GM18519 (cell line): ENCODE results near the gene ADRB2.

Source experiments
- ATAC-seq: cut with Tn5 transposase; IDR thresholded peaks from one replicate; pipeline ENCODE4 v1.9.1; 2021; ENCODE audit warnings: mild to moderate bottlenecking, moderate library complexity; ENCODE audit not compliant: unreplicated experiment, low FRiP score

The ADRB2 gene

DNA sequence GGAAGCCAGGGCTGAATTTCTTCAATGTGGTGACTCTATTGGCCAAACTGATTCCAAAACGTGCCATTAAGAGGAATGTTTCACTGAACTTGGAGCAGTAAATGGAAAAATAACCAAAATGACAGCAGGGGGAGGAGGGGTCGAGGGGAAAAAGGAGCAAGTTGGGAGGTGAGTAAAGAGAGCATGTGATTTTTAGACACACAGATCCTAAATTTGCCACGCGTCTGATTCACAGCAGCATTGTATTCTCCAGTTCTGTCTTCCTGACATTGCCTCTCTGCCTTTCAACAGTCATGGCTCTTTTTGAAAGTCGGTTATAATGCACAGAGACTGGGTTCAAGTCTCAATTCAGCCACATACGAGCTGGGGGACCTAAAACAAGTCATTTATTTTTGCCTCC, 22.0 kb upstream of the ADRB2 start:
- no peak for ATAC-seq

DNA sequence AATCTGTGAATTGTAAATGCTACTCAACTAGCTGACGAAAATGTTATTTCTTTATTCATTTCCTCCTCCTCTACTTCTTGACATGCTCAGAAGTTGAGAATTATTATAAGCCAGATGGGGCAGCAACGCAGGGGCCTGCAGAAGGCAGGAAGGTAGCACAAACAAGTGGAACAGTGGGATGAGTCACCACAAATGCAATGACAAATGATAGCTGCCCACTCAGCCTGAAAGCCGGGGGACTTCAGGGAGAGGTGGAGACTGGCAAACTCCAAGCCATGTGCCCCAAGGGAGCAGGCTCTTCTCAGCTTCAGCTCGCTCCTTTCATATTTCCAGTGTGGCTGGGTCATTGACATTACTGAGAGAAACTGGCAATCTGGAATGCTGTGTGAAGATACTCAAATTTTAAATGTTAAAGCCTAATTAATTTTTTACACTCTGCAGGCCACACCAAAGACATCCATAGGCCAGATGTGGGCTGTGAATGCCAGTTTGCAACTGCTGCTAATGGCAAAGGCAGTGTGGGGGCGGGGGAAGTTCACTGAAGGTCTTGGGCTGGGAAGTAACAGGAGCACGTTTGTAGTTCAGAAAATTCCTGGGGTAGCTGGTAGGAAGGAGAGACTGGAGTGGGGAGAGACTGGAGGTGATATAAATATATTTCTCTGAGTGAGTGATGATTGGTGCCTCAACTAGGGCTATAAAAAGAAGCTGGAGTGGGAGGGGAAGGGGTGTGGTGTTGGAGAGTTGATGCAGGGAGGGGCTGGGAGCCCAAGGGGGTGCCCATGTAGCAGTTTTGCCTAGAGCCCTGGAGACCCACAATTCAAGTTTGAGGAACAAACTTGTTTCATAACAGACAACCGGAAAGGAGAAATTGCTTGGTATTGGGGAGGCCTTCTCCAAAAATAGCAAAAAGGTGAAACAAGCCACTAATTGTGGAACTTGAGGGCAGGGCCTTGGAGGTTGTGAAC, 20.8 kb upstream of the ADRB2 start:
- ATAC-seq, result peak; percentile 30

DNA sequence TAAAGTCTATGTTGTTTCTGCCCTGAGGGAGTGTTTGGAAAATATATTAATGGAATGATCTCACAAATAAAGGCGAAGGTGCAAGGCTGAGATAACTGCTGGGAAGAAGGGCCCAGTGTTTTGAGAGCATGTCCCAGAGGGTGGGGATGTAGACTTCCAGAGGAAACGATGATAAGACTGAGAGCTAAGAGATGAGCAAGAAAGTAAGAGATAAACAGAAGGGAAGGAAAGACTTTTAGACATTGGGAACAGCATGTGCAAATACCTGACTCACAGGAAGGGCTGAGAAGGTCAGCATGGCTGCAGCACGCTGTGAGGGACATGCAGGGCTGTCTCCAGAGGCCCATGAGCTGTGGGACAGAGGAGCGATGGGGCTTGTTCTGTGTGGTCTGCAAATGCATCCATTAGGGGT, 19.9 kb upstream of the ADRB2 start:
- ATAC-seq, result no peak

DNA sequence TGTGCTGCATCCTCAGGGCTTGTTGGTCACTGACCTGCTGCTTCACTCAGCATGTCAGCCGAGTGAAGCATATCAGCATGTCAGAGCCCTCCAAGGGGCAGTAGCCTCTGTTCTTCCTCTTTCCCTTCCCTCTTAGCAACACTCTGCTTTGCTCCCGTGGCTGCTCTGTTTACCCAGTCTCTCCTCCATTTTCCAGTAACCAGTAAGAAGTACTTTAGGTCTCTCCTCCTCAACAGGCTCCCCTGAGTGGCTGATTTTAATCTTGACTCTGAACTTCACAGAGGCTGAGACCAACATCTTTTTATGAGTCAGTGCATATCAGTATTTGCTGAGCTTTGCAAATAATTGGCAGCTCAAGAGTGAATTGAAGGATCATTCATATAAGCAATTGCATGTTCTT, 18.6 kb upstream of the ADRB2 start:
- no peak for ATAC-seq

DNA sequence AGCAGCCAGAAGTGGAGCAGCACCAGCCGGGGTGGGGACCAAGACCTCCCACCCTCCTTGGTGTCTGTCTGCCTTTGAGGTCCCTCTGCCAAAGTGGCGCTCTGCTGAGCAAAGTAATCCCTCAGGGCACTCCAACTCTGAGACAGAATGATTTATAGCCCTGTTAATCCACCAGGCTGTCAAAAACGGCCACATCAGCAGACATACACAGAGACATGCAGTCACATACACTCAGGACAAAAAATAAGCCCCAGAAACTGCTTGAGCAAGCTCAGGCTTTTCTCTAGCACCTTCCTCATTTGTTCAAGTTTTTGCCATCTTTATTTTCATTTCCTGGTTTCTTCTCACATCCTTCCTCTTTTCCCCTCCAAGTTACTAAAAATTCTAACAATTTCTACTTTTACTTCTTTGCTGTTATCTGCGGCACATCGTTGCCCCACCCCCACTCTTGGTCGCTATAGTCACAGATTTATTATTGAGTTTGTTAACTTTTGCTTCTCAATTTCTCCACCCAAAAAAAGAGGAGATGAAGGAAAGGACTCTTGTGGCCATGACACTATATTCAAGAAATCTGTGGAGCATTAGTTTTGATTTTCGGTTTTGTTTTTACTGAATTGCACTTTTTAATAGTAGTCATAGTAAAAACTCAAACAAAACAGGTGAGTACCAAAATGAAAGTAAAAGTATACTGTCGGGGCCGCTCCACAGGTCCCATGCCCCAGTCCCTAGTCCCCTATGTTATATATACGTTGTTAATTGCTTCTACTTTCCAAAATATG, 17.4 kb upstream of the ADRB2 start:
- peak; percentile 53 for ATAC-seq

DNA sequence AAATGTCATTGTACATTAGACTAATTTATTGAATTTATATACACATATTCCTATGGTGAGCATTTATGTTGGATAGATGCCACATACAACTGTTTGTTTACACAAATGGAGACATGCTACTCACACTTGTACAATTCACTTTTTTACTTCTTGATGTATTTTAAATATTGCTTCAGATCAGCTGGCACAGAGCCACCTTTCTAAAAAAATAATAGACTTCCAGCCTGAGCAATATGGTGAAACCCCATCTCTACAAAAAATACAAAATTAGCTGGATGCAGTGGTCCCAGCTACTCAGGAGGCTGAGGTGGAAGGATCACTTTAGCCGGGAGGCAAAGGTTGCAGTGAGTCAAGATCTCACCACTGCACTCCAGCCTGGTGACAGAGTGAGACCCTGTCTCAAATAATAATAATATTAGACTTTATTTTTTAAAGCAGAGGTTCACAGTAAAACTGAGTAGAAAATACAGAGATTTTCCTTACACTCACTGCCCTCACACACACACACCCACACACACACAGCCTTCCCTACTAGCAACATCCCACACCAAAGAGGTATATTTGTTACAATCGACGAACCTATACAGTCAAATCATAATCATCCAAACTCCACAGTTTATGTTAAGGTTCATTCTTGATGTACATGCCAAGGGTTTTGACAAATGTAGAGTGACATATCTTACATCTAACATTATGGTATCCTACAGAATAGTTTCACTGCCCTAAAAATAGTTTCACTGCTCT, 16.5 kb upstream of the ADRB2 start:
- ATAC-seq, result no peak

DNA sequence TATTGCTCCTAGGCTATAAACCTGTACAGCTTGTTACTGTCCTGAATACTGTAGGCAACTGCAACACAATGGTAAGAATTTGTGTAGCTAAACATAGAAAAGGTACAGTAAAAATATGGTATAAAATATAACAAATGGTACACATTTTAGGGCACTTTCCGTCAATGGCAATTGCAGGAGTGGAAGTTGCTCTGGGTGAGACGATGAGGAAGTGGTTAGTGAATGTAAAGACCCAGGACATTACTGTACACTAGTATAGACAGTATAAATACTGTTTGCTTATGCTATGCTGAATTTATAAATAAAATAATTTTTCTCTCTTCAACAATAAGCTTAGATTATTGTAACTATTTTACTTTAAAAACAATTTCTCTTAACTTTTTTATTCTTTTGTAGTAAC, 15.6 kb upstream of the ADRB2 start:
- peak; percentile 22 for ATAC-seq

DNA sequence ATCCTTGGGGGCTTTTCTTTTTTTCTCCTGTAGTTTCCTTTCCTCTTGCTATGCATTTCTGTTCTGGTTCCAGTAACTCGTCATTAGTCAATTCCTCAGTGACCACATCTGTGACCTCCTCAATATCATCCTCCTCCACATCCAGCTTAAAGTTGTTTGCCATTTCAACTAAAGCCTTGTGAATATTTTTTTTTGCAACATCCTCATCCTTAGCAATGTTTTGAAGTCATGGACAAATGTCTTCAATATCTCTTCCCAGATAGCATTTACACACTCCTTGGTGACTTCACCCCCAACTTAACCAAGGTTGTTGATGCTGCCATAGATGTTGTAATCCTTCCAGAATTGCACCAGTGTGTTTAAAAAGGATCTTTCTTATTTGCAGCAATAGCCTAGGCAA, 14.7 kb upstream of the ADRB2 start:
- no peak for ATAC-seq

DNA sequence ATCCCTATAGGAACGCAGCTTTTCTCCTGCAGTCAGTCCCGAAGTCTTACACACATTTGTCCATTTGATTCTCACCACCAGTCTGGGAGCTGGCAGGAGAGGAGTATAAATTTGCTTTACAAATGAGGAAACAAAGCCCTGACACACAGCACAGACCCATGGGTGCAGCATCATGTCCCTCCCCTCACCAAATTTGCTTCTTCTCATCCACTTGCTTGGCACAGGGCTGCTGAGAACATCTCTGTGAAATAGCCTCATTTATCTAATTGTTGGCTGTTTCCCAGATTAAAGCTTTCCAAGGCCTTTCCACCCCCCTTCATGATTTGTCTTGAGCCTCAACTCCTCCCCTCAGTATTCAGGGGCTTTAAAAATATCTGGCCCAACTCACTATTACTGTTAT, 11.3 kb upstream of the ADRB2 start:
- no peak for ATAC-seq

DNA sequence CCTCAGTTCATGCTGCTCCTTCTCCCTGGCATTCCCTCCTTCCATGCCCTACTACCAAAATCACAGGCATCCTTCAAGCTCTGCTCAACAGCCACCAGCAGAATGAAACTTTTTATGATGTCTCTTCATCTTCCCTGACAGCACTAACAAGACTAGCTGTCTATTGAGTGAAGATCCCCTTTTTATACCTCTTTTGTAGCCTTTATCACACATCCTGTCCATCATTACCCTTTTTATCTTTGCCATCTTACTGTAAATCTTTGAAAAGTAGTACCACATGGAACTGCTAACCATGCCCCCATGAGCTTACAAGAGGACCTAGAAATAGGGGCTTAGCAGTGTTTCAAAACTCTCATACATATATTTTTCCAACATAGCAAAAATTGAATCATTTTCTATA, 10.8 kb upstream of the ADRB2 start:
- ATAC-seq, result no peak

DNA sequence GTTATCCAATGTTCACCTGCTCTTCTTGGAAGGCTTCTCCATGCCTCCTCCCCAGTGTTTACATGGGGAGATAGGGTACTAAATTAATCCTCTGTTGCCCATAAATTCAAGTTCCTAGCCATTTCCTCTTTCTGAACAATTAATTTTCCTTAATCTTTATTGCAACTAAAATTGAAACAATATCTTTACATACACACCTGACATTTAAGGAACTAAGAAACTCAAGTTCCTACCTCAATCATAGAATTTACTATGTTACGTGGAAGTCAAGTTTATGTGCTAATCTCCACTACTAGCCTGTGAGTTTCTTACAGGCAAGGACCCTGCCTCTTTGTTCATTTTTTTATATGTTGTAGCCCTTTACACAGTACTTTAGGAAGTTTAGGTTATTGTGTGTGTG, 10.1 kb upstream of the ADRB2 start:
- no peak for ATAC-seq

DNA sequence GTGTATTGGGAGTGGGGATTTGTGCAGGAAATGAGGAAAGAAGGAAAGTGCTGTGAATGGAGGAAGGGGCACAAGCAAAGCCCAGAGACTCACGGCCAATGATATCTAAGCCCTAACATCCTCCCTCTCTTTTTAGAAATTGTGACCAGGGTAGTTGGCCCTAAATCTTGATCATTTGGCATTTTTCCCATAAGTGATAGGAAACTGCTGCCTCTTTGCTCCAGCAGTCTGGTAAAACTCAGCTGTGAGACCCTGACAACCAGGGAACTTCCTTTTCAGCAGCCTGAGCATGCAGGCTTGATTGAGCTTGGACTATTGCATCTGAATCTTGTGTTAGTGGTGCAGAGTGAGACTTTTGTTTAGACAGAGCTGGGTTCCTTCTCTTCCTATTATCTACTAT, 9.6 kb upstream of the ADRB2 start:
- ATAC-seq, result no peak

DNA sequence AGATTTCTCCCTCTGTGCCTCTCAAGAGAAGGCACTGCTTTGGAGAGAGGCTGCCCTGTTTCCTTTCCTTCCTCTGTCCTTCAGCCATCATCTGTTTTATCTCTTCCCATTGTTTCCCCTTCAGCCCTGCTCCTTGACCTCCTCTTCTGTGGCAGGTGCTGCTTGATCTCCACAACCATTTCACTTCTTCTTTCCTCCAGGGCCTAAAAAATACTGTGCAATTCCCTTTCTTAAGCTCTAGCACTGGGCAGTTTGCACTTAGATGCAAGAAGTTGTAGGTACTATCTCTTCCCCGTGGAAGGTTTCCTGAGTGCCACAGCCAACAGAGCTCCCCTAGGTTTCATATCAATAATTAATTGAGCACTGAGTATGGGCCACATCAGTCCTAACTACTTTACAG, 8.8 kb upstream of the ADRB2 start:
- ATAC-seq, result no peak

DNA sequence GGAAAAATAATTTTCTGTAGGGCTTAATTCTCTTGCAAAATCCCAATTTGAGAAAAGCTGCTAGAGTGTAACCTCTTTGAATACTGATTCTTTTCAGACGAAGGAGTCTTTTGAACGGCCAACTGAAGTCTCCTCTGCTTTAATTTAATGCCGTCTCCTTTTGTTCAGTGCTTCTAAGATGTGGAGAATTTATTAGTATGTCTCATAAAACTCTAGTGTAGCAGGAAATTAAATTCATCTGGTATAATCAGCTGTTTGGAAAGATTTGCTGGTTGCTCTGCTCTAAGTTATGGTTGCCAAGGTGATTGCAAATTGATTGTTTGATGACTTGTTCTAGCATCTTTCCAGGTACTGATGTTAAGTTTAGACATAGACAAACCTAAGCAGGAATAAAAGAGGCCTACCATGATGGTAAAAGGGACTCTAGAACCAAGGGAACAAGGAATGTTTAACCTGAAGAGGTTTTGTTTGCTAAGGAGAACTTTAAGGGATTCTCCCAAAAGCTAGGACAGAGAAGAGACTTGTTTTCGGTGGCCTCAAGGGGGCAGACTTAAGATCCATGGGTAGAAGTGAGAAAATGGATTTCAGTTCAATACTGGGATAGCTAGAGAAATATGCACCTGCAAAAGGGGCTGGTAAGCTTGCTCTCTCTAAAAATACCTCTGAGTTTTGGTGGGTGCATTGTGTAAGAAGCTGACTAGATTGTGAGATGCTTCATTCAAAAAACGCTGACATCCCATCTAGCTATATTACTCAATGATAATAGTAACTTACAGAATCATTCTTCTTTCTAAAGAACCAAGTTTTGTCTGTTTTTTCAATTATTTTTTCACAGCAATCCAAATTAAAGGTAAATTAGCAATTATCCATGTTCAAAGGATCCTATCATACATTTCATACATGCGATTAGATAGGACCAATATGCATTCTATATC, 5.7 kb upstream of the ADRB2 start:
- ATAC-seq, result no peak

DNA sequence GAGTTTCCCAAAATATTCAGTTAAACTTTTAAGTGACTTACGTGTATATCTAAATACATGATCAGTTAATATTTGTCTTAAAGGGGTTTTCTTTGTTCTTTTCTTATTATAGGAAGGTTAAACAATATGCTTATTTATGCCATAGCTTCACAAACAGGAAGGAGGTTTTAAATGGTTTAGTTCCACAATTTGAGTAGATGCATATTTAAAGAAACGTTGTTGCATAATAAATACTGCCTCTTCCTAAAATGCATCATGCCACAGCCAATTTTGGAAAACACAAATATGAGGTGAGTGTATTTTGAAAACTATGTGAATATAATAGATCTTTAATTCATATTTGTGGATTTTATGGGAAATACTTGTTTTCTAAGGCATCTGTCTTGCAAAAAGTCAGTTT, 2.5 kb upstream of the ADRB2 start:
- ATAC-seq, result no peak

DNA sequence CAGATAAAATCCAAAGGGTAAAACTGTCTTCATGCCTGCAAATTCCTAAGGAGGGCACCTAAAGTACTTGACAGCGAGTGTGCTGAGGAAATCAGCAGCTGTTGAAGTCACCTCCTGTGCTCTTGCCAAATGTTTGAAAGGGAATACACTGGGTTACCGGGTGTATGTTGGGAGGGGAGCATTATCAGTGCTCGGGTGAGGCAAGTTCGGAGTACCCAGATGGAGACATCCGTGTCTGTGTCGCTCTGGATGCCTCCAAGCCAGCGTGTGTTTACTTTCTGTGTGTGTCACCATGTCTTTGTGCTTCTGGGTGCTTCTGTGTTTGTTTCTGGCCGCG, 727 bp upstream of the ADRB2 start:
- ATAC-seq, result no peak

DNA sequence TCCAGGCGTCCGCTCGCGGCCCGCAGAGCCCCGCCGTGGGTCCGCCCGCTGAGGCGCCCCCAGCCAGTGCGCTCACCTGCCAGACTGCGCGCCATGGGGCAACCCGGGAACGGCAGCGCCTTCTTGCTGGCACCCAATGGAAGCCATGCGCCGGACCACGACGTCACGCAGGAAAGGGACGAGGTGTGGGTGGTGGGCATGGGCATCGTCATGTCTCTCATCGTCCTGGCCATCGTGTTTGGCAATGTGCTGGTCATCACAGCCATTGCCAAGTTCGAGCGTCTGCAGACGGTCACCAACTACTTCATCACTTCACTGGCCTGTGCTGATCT, 294 bp downstream of the ADRB2 start:
- no peak for ATAC-seq

DNA sequence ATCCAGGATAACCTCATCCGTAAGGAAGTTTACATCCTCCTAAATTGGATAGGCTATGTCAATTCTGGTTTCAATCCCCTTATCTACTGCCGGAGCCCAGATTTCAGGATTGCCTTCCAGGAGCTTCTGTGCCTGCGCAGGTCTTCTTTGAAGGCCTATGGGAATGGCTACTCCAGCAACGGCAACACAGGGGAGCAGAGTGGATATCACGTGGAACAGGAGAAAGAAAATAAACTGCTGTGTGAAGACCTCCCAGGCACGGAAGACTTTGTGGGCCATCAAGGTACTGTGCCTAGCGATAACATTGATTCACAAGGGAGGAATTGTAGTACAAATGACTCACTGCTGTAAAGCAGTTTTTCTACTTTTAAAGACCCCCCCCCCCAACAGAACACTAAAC, 1.3 kb downstream of the ADRB2 start:
- no peak for ATAC-seq

DNA sequence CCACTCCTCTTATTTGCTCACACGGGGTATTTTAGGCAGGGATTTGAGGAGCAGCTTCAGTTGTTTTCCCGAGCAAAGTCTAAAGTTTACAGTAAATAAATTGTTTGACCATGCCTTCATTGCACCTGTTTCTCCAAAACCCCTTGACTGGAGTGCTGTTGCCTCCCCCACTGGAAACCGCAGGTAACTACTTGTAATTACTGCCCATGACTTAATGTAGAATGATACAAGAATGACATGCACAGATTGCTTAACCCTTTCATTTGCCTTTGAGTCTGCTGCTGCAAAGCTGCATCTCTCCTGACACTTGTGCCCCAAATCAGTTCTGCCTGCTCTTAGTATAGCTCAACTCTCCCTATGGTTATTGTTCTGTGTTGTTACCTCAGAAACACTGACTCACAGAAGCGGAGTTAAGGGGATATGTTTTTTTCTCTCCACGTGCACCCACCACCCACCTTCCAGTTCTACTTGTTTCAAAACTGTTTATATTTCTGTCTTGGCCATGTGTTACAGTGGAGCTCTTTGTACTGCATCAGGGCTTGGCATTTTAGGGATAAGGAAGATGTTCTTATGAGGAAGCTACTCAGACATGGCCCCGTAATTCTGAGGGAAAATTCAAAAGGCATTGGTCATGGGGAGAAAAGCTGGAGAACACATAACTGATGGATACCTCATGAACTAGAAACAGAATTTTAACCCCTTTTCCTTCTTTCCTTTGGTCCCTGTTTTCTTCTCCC, 2.3 kb downstream of the ADRB2 start:
- no peak for ATAC-seq

DNA sequence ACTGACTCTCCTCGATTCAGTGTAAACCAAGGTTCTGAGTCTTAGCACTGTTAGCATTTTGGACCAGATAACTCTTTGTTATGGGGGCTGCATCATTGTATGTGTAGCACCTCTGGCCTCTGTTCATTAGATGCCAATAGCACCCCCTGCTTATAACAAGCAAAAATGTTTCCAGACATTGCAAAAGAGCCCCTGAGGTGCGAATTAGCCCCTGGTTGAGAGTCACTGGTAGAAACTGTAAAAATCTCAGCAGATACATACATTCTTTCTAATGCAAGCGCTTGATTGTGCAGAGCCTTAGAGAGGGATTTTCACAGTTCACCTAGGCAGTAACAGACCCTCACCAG, 2.8 kb downstream of the ADRB2 start:
- ATAC-seq, result no peak
